Immature natural killer cell (primary cell): ENCODE results near the gene KIF1C. TPM values are rescaled to one million over a fixed set of nuclear protein-coding genes. Genes with fewer than 3 reads are reported as not detected.
"Not testable (repeated sequence)": the region's sequence is repeated elsewhere in the genome, so short reads cannot be mapped to it uniquely, and the experiment has no call there.

Experiments
- DNase-seq, 3 donors: peaks; one replicate each; pipeline ENCODE4 v3.0.0; 2022; ENCODE audit warnings: mixed read lengths in 1 of 3
- H3K27ac Mint-ChIP-seq, 6 donors: one replicate each; pipeline ENCODE4 v1.8.0; 2020; ENCODE audit warnings: mixed read lengths in 6 of 6, mild to moderate bottlenecking in 5 of 6, inconsistent platforms in 4 of 6, moderate library complexity in 3 of 6
- H3K27me3 Mint-ChIP-seq, 3 donors: one replicate each; pipeline ENCODE4 v1.8.0; 2020 to 2021; ENCODE audit warnings: low read depth in 3 of 3, mild to moderate bottlenecking in 3 of 3, mixed read lengths in 3 of 3, moderate library complexity in 3 of 3, inconsistent platforms in 1 of 3
- H3K36me3 Mint-ChIP-seq, 3 donors: one replicate each; pipeline ENCODE4 v1.8.0; 2020; ENCODE audit warnings: mixed read lengths in 3 of 3, inconsistent platforms in 2 of 3, mild to moderate bottlenecking in 2 of 3
- H3K4me1 Mint-ChIP-seq, 2 donors: one replicate each; pipeline ENCODE4 v1.8.0; 2020; ENCODE audit warnings: inconsistent platforms in 2 of 2, mild to moderate bottlenecking in 2 of 2, mixed read lengths in 2 of 2, moderate library complexity in 1 of 2
- H3K4me3 Mint-ChIP-seq, 5 donors: one replicate each; pipeline ENCODE4 v1.8.0; 2020; ENCODE audit warnings: mild to moderate bottlenecking in 5 of 5, mixed read lengths in 5 of 5, inconsistent platforms in 3 of 5, moderate library complexity in 3 of 5
- H3K9me3 Mint-ChIP-seq, 6 donors: one replicate each; pipeline ENCODE4 v1.8.0; 2020; ENCODE audit warnings: mild to moderate bottlenecking in 6 of 6, mixed read lengths in 6 of 6, inconsistent platforms in 4 of 6, moderate library complexity in 3 of 6
- polyA plus RNA-seq, 3 donors: library from polyadenylated mRNA; unstranded; fragments of 300-500 nt; fragmentation: Illumina TruSeq; gene quantifications; one replicate each; pipeline ENCODE4 v1.2.3, GENCODE V29; 2021

Gene KIF1C
- polyA plus RNA-seq, 3 donors from 2014 or later: 0.76 to 5.7 (median 4.0) TPM

DNA sequence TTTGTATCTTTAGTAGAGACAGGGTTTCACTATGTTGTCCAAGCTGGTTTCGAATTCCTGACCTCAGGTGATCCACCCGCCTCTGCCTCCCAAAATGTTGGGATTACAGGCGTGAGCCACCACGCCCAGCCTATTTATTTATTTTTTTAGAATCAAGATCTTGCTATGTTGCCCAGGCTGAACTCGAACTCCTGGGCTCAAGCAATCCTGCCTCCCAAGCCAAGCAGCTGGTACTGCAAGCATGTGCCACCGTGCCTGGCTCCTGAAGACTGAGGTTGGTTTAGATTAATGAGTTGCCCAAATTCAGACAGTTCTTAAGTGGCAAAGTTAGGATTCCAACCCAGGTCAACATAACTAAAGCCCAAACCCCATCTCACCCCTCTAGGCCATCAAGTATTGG, 29.5 kb downstream of the KIF1C start:
- peaks cover 0 to 8% (median 3%) of the 10 kb centered on the region in 3 donors for H3K36me3 Mint-ChIP-seq
- H3K4me1 Mint-ChIP-seq: peaks cover 11 to 14% of the 10 kb centered on the region in 2 donors
- no peak overlapping the region for H3K4me3 Mint-ChIP-seq
- no peak for DNase-seq
- H3K9me3 Mint-ChIP-seq: no peaks in the 10 kb centered on the region
- H3K27me3 Mint-ChIP-seq: peaks cover 0 to 3% (median 2%) of the 10 kb centered on the region in 3 donors
- no peak overlapping the region for H3K27ac Mint-ChIP-seq

DNA sequence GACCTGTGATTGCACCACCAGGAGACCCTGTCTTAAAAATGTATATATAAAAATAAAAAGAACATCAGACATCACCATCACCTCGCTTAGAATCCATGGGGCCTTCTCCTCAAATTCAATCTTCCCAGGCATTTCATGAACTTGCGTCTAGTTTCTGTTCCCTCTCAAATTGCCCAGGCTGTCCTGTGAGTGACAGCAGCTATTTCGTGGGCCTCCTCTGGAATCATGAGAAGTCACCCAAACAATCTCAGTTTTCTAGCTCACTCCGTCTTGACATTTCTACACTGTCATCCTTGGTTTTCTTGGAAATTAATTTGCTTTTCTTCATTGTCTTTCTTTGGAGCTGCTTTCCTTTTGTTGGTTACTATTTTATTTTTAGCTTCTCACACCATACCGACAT, 30.2 kb downstream of the KIF1C start:
- DNase-seq: no peak
- Mint-ChIP-seq H3K27ac (no peak overlapping the region), H3K9me3 (no peaks in the 10 kb centered on the region), H3K4me3 (no peak overlapping the region), H3K27me3 (peaks cover 0 to 3% (median 2%) of the 10 kb centered on the region in 3 donors), H3K36me3 (peaks cover 0 to 4% (median 3%) of the 10 kb centered on the region in 3 donors), H3K4me1 (peaks cover 11 to 14% of the 10 kb centered on the region in 2 donors)

DNA sequence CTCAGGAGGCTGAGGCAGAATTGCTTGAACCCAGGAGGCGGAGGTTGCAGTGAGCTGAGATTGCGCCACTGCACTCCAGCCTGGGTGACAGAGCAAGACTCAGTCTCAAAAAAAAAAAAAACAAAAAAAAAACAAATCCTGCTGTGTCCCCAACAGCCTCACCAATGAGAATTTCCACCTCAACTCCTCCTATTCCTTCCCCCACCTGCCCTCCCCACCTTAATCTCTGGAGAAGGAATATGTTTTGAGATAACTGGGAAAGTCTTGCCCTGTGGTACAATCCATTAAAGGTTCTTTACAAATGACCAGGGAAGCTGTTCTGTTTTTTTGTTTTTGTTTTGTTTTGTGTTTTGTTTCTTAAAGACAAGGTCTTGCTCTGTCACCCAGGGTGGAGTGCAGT, 32.4 kb downstream of the KIF1C start:
- not testable (repeated sequence) for H3K36me3 Mint-ChIP-seq, H3K27me3 Mint-ChIP-seq, H3K4me3 Mint-ChIP-seq, H3K9me3 Mint-ChIP-seq, DNase-seq
- H3K27ac Mint-ChIP-seq: peak overlapping the region in 1 of 6 donors; percentile 63
- H3K4me1 Mint-ChIP-seq: peaks cover 11 to 14% of the 10 kb centered on the region in 2 donors

DNA sequence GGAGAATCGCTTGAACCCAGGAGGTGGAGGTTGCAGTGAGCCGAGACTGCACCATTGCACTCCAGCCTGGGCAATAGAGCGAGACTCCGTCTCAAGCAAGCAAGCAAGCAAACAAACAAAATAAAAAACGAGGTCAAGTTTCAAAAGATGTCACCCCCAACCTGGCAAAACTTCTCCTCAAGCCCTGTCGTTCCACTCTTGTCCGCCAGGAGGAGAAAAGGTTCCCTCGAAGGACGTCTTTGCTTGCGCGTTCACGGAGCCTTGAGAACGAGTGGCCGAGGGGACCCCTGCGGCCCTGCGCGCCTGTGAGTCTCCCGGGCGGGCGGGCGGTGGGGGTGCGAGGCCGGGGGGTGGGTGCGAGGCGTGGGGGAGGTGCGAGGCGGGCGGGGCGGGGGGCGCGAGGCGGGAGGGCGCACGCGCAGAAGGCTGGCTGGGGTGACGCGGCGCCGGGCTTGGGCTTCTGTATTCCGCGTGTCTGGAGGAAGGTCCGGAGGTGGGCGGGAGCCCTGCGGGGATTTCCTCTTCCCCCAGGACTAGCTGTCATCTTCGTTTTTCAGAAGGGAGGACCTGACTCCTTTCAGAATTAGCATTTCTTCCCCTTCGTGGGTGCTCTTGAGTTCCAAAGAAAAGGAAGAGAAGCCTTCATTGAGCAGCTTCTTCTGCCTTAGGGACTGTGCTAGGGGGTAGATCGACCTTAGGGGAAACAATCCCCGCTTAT, 33.8 kb downstream of the KIF1C start:
- Mint-ChIP-seq H3K27me3 (peaks cover 5 to 7% (median 5%) of the 10 kb centered on the region in 3 donors), H3K27ac (peak overlapping the region; percentile 68 to 88 (median 82)), H3K9me3 (no peaks in the 10 kb centered on the region), H3K4me3 (peak overlapping the region; percentile 82 to 85 (median 84)), H3K36me3 (no peaks in the 10 kb centered on the region), H3K4me1 (peaks cover 11 to 14% of the 10 kb centered on the region in 2 donors)
- peak; percentile 75 to 82 (median 79) for DNase-seq

DNA sequence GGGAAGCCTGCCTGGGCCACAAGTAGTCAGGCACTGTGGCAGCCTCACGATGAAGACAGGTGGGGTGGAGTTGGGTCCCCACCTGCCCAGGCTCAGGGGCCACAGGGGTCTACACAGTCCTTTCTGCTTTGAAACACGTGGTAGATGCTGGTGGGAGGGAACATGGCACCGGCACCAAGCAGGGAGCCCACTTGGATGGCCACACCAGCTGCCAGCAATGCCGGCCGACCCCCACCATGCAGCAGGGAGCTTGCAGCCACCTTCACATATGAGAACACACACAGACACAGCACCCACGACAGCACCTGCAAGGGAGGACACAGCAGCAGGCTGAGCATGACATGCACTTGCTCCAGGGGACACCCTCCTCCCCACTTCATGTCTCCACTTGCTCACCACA, 35.1 kb downstream of the KIF1C start:
- H3K27me3 Mint-ChIP-seq: peaks cover 5 to 7% (median 5%) of the 10 kb centered on the region in 3 donors
- H3K27ac Mint-ChIP-seq: no peak overlapping the region
- no peaks in the 10 kb centered on the region for H3K36me3 Mint-ChIP-seq
- peaks cover 11 to 14% of the 10 kb centered on the region in 2 donors for H3K4me1 Mint-ChIP-seq
- no peaks in the 10 kb centered on the region for H3K9me3 Mint-ChIP-seq
- H3K4me3 Mint-ChIP-seq: no peak overlapping the region
- DNase-seq: no peak

DNA sequence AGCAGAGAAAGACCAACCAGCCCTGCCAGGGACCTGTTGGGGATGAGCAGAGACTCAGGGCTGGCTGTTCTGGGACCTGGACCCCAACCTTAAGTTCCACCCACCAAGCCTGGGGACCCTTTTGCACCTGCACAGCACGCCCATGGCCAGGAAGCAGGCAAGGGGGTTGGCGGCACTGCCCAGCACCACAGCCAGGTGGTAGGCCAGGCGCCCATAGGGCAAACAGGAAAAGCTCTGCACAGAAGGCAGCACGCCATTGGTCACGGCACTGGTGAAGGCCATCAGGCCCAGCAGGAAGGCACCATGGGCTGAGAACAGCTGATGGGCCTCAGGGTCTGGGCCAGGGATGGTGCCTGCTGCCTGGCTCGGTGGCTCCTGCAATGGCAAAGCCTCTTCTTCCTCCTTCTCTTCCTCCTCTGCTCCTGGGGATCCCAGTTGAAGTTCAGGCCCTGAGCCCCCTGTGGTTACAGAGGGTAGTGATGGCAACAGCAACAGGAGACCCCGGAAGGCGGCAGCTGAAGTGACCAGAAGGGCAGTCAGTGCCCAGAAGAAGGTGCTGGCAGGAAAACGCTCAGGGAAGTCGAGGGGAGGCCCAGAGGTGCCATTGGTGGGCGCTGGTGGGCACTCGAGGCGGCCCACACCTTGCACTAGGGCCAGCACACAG, 35.7 kb downstream of the KIF1C start:
- Mint-ChIP-seq H3K9me3 (no peaks in the 10 kb centered on the region), H3K27ac (no peak overlapping the region), H3K27me3 (peaks cover 5 to 7% (median 5%) of the 10 kb centered on the region in 3 donors), H3K4me3 (no peak overlapping the region), H3K4me1 (peaks cover 11 to 14% of the 10 kb centered on the region in 2 donors), H3K36me3 (no peaks in the 10 kb centered on the region)
- no peak for DNase-seq

DNA sequence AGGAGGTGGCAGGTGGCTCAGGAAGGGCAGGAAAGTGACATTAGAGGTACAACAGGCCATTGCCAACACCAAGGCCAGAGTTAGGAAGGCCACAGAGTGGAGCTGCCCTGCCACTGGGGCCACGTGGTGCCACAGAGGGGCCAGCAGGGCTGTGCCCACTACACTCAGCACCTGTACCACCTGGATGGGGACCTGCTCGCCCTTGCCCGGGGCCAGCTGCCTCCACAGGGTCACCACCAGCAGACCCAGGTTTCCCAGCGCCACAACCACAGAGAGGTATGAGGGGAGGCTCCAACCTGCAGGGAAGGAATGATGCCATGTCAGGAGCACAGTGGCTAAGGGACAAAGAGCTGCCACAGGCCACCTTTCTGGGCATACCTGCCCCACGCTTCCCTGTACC, 36.3 kb downstream of the KIF1C start:
- H3K4me3 Mint-ChIP-seq: no peak overlapping the region
- no peaks in the 10 kb centered on the region for H3K9me3 Mint-ChIP-seq
- peaks cover 11 to 14% of the 10 kb centered on the region in 2 donors for H3K4me1 Mint-ChIP-seq
- no peaks in the 10 kb centered on the region for H3K36me3 Mint-ChIP-seq
- H3K27ac Mint-ChIP-seq: no peak overlapping the region
- DNase-seq: no peak
- peaks cover 5 to 7% (median 5%) of the 10 kb centered on the region in 3 donors for H3K27me3 Mint-ChIP-seq

DNA sequence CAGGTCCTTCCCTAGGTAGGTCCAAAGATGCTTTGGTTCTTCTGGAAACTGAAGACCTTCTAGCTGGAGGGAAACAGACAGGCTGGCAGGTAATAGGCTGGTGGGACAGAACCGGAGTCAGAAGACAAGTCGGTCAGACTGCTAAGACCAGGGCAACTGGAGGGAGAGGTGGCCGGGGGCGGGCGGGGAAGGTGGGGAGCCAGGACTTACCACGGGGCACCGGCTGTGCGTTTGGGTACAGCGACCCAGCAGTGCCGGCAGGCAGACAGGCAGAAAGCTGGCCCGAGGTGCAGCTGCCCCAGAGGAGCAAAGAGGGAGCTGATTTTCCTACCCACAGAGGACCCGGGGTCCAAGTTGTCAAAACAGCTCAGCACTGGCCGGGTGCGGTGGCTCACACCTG, 36.9 kb downstream of the KIF1C start:
- no peak for DNase-seq
- H3K27me3 Mint-ChIP-seq: peaks cover 5 to 7% (median 6%) of the 10 kb centered on the region in 3 donors
- no peaks in the 10 kb centered on the region for H3K36me3 Mint-ChIP-seq
- no peak overlapping the region for H3K4me3 Mint-ChIP-seq
- no peaks in the 10 kb centered on the region for H3K9me3 Mint-ChIP-seq
- no peak overlapping the region for H3K27ac Mint-ChIP-seq
- H3K4me1 Mint-ChIP-seq: peaks cover 11 to 14% of the 10 kb centered on the region in 2 donors

DNA sequence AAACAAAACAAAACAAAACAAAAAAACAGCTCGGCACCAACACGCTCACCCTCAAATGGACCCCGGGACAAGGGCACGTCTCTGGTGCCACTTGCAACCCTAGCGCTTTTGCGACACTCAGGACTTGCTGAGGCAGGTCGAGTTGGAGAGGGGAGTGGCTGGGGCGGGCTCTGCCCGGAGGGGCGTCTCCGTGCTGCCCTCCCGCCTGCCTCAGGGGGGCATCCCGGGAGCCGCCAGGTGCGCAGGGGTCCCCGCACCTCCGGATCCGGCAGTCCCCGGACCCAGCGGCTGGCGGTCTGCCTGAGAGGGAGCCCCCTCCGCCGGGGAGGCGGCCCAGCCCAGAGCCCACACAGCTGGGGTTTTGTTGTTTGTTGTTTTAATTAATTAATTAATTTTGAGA, 37.6 kb downstream of the KIF1C start, which contains the start of gene SLC52A1:
SLC52A1 (minus strand) TSS at position 112 of the 400 bp plus-strand sequence. CDS start 820 bp downstream, outside the sequence.
- no peak for DNase-seq
- Mint-ChIP-seq H3K27me3 (peaks cover 5 to 7% (median 7%) of the 10 kb centered on the region in 3 donors), H3K4me1 (peaks cover 11 to 14% of the 10 kb centered on the region in 2 donors), H3K9me3 (no peaks in the 10 kb centered on the region), H3K36me3 (no peaks in the 10 kb centered on the region), H3K4me3 (no peak within 1 kb of the TSS), H3K27ac (no peak within 1 kb of the TSS)

DNA sequence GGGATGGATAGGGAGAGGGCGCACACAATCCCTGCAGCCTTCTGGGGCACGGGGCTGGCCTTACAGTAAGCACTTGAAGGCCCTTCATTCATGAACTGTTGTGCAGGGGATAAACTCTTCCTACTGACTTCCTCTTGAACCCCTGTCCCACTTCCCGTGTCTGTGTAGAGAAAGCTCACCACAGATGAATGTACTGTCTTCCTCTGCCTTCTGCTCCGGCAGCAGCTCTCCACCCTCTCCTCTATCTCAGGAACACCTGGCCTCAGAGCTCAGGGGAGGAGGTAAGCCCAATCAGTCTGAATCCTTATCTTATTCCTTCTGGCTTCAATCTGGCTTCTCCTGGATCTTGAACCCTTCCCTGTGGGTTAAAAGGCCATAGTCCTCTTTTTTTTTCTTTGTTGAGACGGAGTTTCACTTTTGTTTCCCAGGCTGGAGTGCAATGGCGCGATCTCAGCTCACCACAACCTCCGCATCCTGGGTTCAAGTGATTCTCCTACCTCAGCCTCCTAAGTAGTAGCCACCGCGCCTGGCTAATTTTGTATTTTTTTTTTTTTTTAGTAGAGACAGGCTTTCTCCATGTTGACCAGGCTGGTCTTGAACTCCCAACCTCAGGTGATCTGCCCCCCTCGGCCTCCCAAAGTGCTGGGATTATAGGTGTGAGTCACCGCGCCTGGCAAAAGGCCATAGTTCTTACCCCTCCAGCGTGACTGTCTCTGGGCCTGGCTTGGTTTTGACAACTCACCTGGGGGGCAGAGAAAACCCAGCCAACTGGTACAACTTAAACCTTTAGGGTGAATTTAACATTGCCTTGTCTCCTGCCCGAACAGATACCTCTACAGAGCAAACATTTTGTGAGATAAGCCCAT, 44.6 kb downstream of the KIF1C start:
- peaks cover 0 to 6% of the 10 kb centered on the region in 2 donors for H3K4me1 Mint-ChIP-seq
- no peak for DNase-seq
- H3K4me3 Mint-ChIP-seq: peak overlapping the region in 3 of 5 donors; percentile 27 to 59 (median 36)
- no peaks in the 10 kb centered on the region for H3K9me3 Mint-ChIP-seq
- H3K27me3 Mint-ChIP-seq: peaks cover 0 to 3% (median 0%) of the 10 kb centered on the region in 3 donors
- H3K27ac Mint-ChIP-seq: peak overlapping the region in 4 of 6 donors; percentile 3 to 67 (median 17)
- H3K36me3 Mint-ChIP-seq: no peaks in the 10 kb centered on the region

DNA sequence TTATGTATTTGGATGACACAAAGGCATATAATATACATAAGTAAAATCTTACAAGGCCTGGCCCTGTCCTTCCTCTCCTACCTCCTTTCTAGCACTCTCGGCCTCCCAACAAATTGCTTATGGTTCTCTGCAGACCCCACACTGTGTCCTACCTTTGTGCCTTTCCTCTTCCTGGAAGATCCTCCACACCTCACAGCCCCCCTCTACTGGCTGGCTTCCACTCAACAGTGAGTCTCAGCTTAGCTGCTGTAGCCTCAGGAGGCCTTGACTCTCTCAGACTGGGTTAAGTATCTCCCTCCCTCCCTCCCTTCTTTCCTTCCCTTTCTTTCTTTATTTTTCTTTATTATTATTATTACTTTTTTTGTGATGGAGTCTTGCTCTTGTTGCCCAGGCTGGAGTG, 45.8 kb downstream of the KIF1C start:
- Mint-ChIP-seq H3K4me1 (peaks cover 0 to 12% of the 10 kb centered on the region in 2 donors), H3K9me3 (no peaks in the 10 kb centered on the region), H3K4me3 (no peak overlapping the region), H3K36me3 (no peaks in the 10 kb centered on the region), H3K27ac (peak overlapping the region in 1 of 6 donors; percentile 75), H3K27me3 (peaks cover 0 to 3% (median 0%) of the 10 kb centered on the region in 3 donors)
- DNase-seq: no peak

DNA sequence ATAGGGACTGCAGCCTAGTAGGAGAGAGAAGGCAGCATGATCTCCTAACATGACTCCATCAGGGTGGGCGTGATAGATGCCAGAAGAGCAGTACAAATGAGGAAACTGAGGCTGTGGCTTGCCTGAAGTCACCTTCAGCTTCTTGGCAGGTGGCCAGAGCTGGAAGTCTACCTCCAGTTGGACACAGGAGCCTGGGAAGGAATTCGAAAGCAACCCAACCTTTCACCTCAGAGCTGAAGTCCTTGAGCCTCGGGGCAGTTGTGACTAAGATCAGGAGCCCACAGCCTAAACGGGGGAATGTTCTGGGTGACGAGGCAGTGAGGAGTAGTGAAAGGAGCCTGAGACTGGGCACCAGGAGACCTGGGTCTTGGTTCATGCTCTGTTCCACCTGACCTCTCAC, 46.9 kb downstream of the KIF1C start:
- Mint-ChIP-seq H3K27me3 (peaks cover 0 to 5% (median 2%) of the 10 kb centered on the region in 3 donors), H3K4me1 (peaks cover 5 to 20% of the 10 kb centered on the region in 2 donors), H3K4me3 (no peak overlapping the region), H3K27ac (no peak overlapping the region), H3K9me3 (no peaks in the 10 kb centered on the region), H3K36me3 (no peaks in the 10 kb centered on the region)
- no peak for DNase-seq

DNA sequence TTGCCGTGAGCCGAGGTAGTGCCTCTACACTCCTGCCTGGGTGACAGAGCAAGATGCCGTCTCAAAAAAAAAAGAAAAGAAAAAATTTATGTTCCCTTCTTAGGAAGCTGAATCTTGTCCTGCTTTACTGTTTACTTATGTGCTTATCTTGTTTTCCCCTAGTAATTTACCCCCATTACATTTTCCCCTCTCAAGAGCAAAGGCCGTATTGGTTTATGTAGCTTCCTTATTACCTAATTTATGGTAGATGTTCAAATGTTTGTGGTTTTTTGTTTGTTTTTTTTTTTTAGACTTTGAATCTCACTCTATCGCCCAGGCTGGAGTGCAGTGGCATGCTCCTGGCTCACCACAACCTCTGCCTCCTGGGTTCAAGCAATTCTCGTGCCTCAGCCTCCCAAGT, 47.7 kb downstream of the KIF1C start:
- H3K9me3 Mint-ChIP-seq: no peaks in the 10 kb centered on the region
- peaks cover 0 to 6% (median 2%) of the 10 kb centered on the region in 3 donors for H3K27me3 Mint-ChIP-seq
- peaks cover 7 to 23% of the 10 kb centered on the region in 2 donors for H3K4me1 Mint-ChIP-seq
- no peak for DNase-seq
- no peaks in the 10 kb centered on the region for H3K36me3 Mint-ChIP-seq
- no peak overlapping the region for H3K4me3 Mint-ChIP-seq
- no peak overlapping the region for H3K27ac Mint-ChIP-seq
